Ovary (tissue), 3 donors: Measurements from ENCODE around the gene NRL.

Source experiments
- EP300 ChIP-seq: sonication (generic); formaldehyde crosslinking; IDR thresholded peaks from one replicate; pipeline ENCODE4 v1.6.1; 2017; ENCODE audit warnings: antibody characterized with exemption
- POLR2A ChIP-seq: fragments of 450-650 bp; IDR thresholded peaks from one replicate; pipeline ENCODE4 v1.6.1; 2017; ENCODE audit warnings: antibody characterized with exemption, mild to moderate bottlenecking, moderate library complexity
- TF ChIP-seq, protein P1 (sequence below), 3 donors: fragments of 450-650 bp in 2 of 3; fragments of 200-600 bp in 1 of 3; IDR thresholded peaks; one replicate each; pipeline versions ENCODE4 v1.5.1 to v1.8.0; 2016 to 2022; ENCODE audit warnings: antibody characterized with exemption in 3 of 3, mild to moderate bottlenecking in 1 of 3
- donor health status: DM: no; HTN: no; CAD: no.

DNA sequence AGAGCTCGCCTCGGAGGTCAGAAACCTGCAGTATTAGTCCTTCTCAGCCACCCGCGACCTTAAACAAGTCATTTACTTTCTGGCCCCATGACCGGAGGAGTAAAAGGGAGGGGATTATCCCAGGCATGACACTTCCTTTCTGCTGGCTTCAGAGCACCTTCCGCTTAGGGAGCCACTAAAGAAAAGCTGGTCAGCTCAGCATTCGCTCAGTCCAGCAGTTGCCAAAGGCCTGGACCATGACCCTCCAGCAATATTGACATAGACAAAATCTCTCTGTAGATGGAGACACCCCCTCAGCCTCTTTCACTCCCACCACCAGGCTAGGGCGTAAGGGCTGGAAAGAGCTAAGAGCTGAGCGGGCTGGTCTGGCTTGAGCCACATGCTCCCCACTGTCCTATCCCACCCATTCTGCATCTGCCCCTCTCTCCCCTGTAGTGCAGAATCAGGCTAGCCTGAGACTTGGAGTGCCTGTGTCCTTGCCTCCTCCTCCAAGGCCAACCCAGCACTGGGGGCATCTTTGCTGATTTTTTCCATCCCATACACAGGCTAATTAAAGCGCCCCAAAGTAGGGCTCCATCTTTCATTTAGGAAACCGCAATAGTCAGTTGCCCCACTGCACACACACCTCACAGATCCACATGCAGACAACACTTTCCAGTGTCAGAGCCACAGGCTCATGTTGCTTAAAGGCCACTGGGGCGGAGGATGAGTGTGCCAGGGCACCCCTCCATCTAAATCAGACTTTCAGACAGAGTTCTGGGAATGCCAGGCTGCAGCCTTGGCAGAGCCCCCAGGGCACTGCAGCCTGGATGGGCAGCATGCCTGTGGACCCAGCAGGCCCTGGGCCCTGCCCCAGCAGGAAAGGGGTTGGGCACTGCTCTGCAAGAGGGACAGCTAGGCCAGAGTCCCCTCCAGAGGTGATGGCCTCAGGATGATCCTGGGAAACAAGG, 47.3 kb downstream of the NRL start:
- TF ChIP-seq, protein P1, sequence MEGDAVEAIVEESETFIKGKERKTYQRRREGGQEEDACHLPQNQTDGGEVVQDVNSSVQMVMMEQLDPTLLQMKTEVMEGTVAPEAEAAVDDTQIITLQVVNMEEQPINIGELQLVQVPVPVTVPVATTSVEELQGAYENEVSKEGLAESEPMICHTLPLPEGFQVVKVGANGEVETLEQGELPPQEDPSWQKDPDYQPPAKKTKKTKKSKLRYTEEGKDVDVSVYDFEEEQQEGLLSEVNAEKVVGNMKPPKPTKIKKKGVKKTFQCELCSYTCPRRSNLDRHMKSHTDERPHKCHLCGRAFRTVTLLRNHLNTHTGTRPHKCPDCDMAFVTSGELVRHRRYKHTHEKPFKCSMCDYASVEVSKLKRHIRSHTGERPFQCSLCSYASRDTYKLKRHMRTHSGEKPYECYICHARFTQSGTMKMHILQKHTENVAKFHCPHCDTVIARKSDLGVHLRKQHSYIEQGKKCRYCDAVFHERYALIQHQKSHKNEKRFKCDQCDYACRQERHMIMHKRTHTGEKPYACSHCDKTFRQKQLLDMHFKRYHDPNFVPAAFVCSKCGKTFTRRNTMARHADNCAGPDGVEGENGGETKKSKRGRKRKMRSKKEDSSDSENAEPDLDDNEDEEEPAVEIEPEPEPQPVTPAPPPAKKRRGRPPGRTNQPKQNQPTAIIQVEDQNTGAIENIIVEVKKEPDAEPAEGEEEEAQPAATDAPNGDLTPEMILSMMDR (IDR thresholded peaks at IDR 0.05) = no peak
- TF ChIP-seq POLR2A = no peak
- TF ChIP-seq EP300 = no peak
